GM12875 (cell line): ENCODE data around the gene NRK.
"Not testable (repeated sequence)": the region's sequence is repeated elsewhere in the genome, so short reads cannot be mapped to it uniquely, and the experiment has no call there.

ENCODE experiments used
- H3K4me3 ChIP-seq: one replicate; pipeline ENCODE4 v1.5.1; 2011; ENCODE audit warnings: low read depth, low read length, control low read depth
- CTCF ChIP-seq: IDR thresholded peaks from 2 replicates; pipeline ENCODE4 v1.5.1; 2011; ENCODE audit warnings: low read depth, mild to moderate bottlenecking, control low read depth, inconsistent platforms, low read length, moderate library complexity, borderline replicate concordance; ENCODE audit not compliant: insufficient read depth

NRK gene

DNA sequence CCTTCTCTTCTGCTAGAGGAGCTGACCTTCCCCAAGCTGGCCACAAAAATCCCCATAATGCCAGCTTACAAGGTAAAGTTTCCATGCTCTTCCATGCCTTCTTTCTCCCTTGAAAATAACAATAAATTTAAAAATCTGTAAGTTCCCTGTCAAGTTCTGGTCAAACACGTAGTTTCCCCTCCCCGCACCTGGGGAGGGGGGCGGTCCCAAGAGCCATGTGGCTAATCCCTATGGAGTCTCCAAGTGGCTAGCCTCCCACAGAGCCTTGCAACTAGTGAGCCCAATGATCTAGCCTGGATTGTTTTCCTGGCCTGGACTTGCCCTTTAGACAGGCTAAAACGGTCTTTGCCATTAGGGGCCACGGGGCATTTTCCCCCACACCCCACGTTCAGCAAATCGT, 2.1 kb upstream of the NRK start:
- no peak overlapping the region for H3K4me3 ChIP-seq
- no peak for TF ChIP-seq CTCF

- TF ChIP-seq CTCF: no peak
- no peak overlapping the region for H3K4me3 ChIP-seq
Observed at GRCh38 chrX:105821471-105822121, 743 bp upstream of the NRK start.

- TF ChIP-seq CTCF: no peak
- no peak overlapping the region for H3K4me3 ChIP-seq
Observed at GRCh38 chrX:105823092-105823455, 735 bp downstream of the NRK start.

- no peak for TF ChIP-seq CTCF
- H3K4me3 ChIP-seq: no peak overlapping the region
Observed at GRCh38 chrX:105829011-105829410, 6.7 kb downstream of the NRK start.

- H3K4me3 ChIP-seq: no peak overlapping the region
- no peak for TF ChIP-seq CTCF
Observed at GRCh38 chrX:105837232-105837631, 14.9 kb downstream of the NRK start.

DNA sequence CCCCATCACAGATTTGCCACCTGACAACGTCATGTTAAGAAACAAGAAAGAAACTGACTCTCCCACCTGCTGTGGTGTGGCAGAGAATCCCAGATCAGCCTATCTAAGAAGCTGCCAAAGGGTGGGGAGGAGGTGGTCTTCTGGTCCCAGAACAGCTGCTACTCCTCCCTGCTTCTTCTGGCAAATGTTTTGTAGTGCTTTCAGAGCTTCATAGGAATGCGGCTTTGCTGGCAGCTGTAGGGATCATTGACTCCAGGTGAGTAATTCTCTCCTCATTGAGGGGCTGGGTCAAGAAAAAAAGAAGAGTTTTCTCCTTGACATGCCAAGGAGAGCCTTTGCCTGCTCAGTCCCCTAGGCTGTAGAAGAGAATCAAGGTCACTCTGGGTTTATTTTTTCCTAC, 23.3 kb downstream of the NRK start:
- H3K4me3 ChIP-seq: no peak overlapping the region
- no peak for TF ChIP-seq CTCF

- H3K4me3 ChIP-seq: not testable (repeated sequence)
Observed at GRCh38 chrX:105850100-105850499, 27.8 kb downstream of the NRK start.

DNA sequence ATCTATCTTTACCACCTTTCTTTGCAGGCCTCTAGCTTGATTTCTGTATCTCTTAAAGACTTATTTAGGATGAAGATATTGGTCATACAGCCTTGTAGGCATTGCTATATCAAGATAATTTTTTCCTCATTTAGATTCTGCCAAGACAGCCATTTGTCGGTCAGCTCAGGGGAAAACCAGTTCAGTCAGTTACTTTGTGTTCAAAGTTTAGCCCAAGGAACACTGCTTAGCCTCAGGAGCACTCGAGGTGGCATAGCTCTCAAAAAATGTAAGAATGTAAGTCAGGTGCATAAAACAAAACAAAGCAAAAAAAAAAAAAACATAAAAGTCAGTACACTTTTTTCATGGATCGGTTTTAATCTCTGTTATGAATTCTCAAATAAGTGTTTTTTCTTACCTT, 43.4 kb downstream of the NRK start:
- TF ChIP-seq CTCF: no peak
- no peak overlapping the region for H3K4me3 ChIP-seq
